Skeletal muscle tissue (tissue), 4 donors: Measurements from ENCODE around the gene CMBL. TPM values are rescaled to one million over a fixed set of nuclear protein-coding genes. Genes with fewer than 3 reads are reported as not detected.

Source experiments
- H3K27ac ChIP-seq: one replicate; pipeline ENCODE4 v1.7.0; 2013; ENCODE audit warnings: mild to moderate bottlenecking, low read depth, low read length, inconsistent platforms
- H3K27me3 ChIP-seq, 3 donors: one replicate each; pipeline ENCODE4 v1.7.0; 2013; ENCODE audit warnings: low read length in 3 of 3; ENCODE audit not compliant: control insufficient read depth in 3 of 3, insufficient read depth in 3 of 3
- H3K36me3 ChIP-seq, 3 donors: one replicate each; pipeline ENCODE4 v1.7.0; 2013; ENCODE audit warnings: low read length in 3 of 3; ENCODE audit not compliant: control insufficient read depth in 3 of 3, insufficient read depth in 3 of 3
- H3K4me1 ChIP-seq, 3 donors: one replicate each; pipeline ENCODE4 v1.7.0; 2013; ENCODE audit warnings: low read length in 3 of 3, mild to moderate bottlenecking in 3 of 3; ENCODE audit not compliant: control insufficient read depth in 3 of 3, insufficient read depth in 3 of 3
- H3K4me3 ChIP-seq, 3 donors: one replicate each; pipeline ENCODE4 v1.7.0; 2013; ENCODE audit warnings: low read length in 3 of 3
- H3K9ac ChIP-seq, 3 donors: one replicate each; pipeline ENCODE4 v1.7.0; 2013; ENCODE audit warnings: low read length in 3 of 3, mild to moderate bottlenecking in 3 of 3, moderate library complexity in 2 of 3, low read depth in 1 of 3
- H3K9me3 ChIP-seq, 3 donors: one replicate each; pipeline ENCODE4 v1.7.0; 2013; ENCODE audit warnings: low read length in 3 of 3; ENCODE audit not compliant: control insufficient read depth in 3 of 3
- total RNA-seq: library from RNA; depleted of rRNA; stranded (reverse); fragments of >200 nt; gene quantifications from one replicate; pipeline ENCODE4 v1.2.3, GENCODE V29; 2014
- donor health status: Osteomylitis.

Gene CMBL
- total RNA-seq: 34.4 TPM

- no peaks in the 10 kb centered on the region for H3K9me3 ChIP-seq
- H3K4me1 ChIP-seq: peaks cover 38 to 62% (median 54%) of the 10 kb centered on the region in 3 donors
- H3K4me3 ChIP-seq: peak within 1 kb of the TSS; percentile 80 to 91 (median 84)
- H3K27me3 ChIP-seq: no peaks in the 10 kb centered on the region
- peak within 1 kb of the TSS; percentile 80 for H3K27ac ChIP-seq
- H3K36me3 ChIP-seq: no peaks in the 10 kb centered on the region
- H3K9ac ChIP-seq: peak within 1 kb of the TSS; percentile 79 to 97 (median 92)
Observed at GRCh38 chr5:10307206-10308148, at the start of gene CMBL. Gene CMBL (minus strand): TSS chr5:10307902. CDS start chr5:10290762, 17,140 bp downstream.

DNA sequence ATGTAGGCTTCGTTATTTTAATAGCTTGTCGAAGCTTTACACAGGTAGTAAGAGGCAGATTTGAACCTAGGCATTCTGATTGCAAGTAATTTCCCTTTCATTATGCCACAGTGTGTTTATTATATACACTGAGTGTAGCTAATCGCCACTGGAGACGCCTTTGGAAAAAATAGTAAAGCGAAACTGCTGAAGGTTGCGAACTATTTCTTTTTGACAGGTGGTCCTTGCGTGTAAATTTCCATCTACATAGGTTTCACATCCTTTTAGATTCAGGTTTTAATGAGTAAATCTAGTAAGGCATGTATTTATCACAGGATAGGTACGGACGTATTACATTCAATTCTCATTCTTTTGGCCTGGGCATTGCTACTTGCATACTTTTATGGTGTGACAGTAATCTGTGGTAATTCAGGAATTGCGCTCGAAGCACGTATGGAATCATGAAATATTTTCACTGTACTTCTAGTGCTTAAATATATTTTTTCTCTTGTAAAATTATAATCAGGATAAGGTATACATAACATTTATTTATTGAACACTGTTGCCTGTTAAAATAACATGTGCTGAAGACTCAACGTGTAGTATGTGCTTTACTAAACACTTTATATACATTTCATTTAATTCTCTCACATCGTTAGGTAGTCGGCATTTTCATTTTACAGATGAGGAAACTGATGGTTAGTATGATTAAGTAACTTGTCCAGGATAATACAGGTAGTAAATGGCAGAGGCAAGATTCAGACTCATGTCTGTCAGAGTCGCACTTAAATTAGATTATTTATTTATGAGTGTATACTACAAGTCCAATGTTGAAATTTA is 47.6 kb upstream of the CMBL start:
- no peaks in the 10 kb centered on the region for H3K27me3 ChIP-seq
- peak overlapping the region; percentile 86 to 92 (median 90) for H3K4me3 ChIP-seq
- peak overlapping the region; percentile 98 for H3K27ac ChIP-seq
- H3K4me1 ChIP-seq: peaks cover 17 to 35% (median 31%) of the 10 kb centered on the region in 3 donors
- peak overlapping the region; percentile 80 to 96 (median 90) for H3K9ac ChIP-seq
- H3K9me3 ChIP-seq: no peaks in the 10 kb centered on the region
- H3K36me3 ChIP-seq: no peaks in the 10 kb centered on the region

DNA sequence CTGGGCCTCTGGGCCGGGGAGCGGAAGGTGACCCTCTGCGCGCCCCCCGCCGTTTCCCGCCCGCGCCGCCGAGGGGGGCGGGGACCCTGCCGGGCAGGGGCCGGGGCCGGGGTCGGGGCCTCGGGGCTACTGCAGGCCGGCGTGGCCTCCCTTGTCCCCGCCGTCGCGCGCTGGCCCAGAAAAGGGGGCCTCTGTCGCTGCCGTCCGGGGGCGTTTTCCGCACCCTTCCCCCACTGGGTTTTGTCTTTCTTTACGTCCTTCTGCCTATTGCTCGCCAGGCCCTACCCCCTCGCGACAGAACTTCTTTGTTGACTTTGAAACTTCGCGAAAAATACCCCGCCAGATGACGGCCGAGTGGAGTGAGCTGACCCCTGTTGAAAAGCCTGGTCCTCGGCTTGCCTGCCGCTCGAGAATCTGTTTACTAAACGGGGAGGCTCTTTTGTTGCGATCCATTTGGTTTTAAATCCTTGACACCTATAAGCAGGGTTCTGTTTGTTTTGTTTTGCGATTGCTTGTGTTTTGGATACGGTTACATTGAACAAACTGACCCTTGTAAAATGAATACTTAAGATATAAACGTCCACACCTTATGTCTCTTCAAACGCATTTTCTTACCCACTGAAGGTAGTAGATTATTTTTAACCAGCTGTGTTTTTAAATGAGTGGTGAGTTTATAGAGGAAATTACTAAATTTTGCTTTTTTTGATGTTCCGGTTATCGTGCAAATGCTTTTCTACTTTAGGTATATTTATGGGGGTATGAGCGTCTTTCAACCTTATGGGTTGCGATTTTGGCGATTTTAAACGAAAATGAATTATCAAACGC is 46.6 kb upstream of the CMBL start:
- Histone ChIP-seq H3K4me1 (peaks cover 17 to 34% (median 31%) of the 10 kb centered on the region in 3 donors), H3K9me3 (no peaks in the 10 kb centered on the region), H3K36me3 (no peaks in the 10 kb centered on the region)

GRCh38 chr5:10353241-10354047 is 45.7 kb upstream of the CMBL start, which contains the start of gene MARCHF6:
Gene MARCHF6 (plus strand): TSS chr5:10353695. CDS start chr5:10353899, 204 bp downstream.
- Histone ChIP-seq H3K36me3 (no peaks in the 10 kb centered on the region), H3K9ac (peak within 1 kb of the TSS; percentile 90 to 96 (median 94)), H3K27ac (peak within 1 kb of the TSS; percentile 98), H3K9me3 (no peaks in the 10 kb centered on the region), H3K4me3 (peak within 1 kb of the TSS; percentile 86 to 92 (median 90)), H3K27me3 (no peaks in the 10 kb centered on the region), H3K4me1 (peaks cover 17 to 34% (median 26%) of the 10 kb centered on the region in 3 donors)

More for the DNA sequence above, 46.6 kb upstream of the CMBL start:
- Histone ChIP-seq H3K9ac (peak overlapping the region; percentile 80 to 96 (median 90)), H3K4me3 (peak overlapping the region; percentile 86 to 92 (median 90)), H3K27me3 (no peaks in the 10 kb centered on the region), H3K27ac (peak overlapping the region; percentile 98)

GRCh38 chr5:10352430-10353240 is 44.9 kb upstream of the CMBL start:
- H3K4me1 ChIP-seq: peaks cover 11 to 27% (median 20%) of the 10 kb centered on the region in 3 donors

DNA sequence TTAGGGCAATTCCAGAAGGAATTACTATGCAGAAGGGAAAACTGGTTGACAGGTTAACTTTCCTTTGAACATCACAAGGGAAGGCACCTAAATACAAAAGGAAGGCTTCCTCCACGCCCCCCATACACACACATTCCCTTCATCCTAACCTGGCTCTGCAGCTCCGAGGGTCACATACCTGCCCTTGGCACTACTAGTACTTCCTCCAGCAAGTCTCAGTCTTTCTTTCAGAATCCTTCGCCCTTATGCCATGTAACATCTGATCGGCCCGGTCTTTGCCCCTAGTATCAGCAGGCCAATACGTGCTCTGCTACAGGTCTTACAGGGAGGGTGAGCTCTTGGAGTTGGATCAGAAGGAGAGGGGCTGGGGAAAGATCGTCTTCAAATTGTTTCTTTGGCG is 44.2 kb upstream of the CMBL start:
- Histone ChIP-seq H3K27ac (peak overlapping the region; percentile 98), H3K9me3 (no peaks in the 10 kb centered on the region), H3K9ac (no peak overlapping the region), H3K27me3 (no peaks in the 10 kb centered on the region), H3K4me1 (peaks cover 7 to 22% (median 14%) of the 10 kb centered on the region in 3 donors), H3K36me3 (no peaks in the 10 kb centered on the region), H3K4me3 (no peak overlapping the region)

More at GRCh38 chr5:10352430-10353240, 44.9 kb upstream of the CMBL start:
- H3K9me3 ChIP-seq: no peaks in the 10 kb centered on the region
- no peaks in the 10 kb centered on the region for H3K27me3 ChIP-seq
- peak overlapping the region; percentile 85 to 92 (median 86) for H3K4me3 ChIP-seq
- H3K9ac ChIP-seq: peak overlapping the region; percentile 90 to 96 (median 94)
- peak overlapping the region; percentile 98 for H3K27ac ChIP-seq
- no peaks in the 10 kb centered on the region for H3K36me3 ChIP-seq

DNA sequence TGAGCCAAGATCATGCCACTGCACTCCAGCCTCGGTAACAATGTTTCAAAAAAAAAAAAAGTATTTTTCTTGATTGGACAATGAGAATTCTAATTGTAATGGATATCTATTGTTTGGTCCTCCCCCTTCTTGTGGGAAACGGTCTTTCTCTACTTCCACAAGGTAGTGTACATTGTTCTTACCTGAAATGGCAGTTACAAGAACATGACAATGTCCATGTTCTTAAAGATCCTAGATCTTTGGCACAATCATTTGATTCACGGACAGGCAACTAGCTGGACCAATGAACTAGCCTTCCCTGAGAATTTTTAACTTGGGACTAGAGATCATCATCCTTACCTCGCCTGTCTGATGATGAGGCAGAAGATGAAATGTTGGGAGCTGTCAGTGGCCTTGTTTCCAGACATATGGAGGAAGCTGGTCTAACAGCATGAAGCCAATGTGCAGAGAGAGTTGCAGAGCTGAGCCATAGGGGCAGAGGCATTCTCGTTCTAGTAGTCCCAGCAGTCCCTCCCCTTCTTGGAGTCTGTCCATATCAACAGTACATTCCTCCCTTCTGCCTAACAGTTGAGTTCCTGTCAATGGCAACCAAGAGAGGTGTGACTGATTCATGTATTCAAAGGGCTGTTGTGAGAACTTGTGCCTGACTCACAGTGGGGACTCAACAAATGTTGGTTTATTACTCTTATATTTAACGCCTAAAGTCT is 43.6 kb upstream of the CMBL start:
- Histone ChIP-seq H3K27ac (no peak overlapping the region), H3K27me3 (no peaks in the 10 kb centered on the region), H3K9me3 (no peaks in the 10 kb centered on the region), H3K36me3 (no peaks in the 10 kb centered on the region), H3K9ac (no peak overlapping the region), H3K4me3 (no peak overlapping the region), H3K4me1 (peaks cover 7 to 19% (median 14%) of the 10 kb centered on the region in 3 donors)

DNA sequence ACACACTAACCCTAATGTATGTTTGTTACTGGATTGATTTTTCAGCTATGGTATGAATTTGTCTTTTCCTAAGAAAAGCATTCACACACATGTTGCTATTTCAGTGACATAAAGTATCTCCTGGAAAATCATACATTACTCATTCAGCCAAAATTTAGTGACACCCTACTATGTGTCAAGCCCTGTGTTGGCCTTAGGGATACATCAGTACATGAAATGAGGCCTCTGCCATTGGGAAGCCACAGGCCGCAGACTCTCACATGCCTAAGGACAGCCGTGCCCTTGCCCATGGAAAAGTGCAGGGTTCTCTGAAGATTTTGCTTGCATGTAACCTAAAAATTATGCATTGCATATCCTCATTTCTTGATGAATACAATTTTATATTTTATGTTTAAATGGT is 40.6 kb upstream of the CMBL start:
- Histone ChIP-seq H3K9me3 (no peaks in the 10 kb centered on the region), H3K4me3 (no peak overlapping the region), H3K4me1 (peaks cover 5 to 10% (median 7%) of the 10 kb centered on the region in 3 donors), H3K9ac (no peak overlapping the region), H3K27ac (no peak overlapping the region), H3K36me3 (no peaks in the 10 kb centered on the region), H3K27me3 (no peaks in the 10 kb centered on the region)
